ENCODE measurements around the gene DHRSX. TPM values are rescaled to one million over a fixed set of nuclear protein-coding genes. Genes with fewer than 3 reads are reported as not detected.
"Not testable (repeated sequence)": the region's sequence is repeated elsewhere in the genome, so short reads cannot be mapped to it uniquely, and the experiment has no call there.

DHRSX gene
- total and polyA plus RNA-seq, 2 experiments from 2014 or later = 37.2 to 71.7 TPM

- H3K79me2 ChIP-seq = peaks cover 66% of the 10 kb centered on the region
- no peak overlapping the region for H3K4me3 ChIP-seq
- no peaks in the 10 kb centered on the region for H4K20me1 ChIP-seq (ENCODE audit: insufficient read depth, poor library complexity, severe bottlenecking)
- no peaks in the 10 kb centered on the region for H3K9me2 ChIP-seq (replicated peaks; ENCODE audit: insufficient read depth)
- H2AFZ ChIP-seq = no peak overlapping the region
- no peaks in the 10 kb centered on the region for H3K36me3 ChIP-seq (replicated peaks; ENCODE audit: insufficient read depth, low read depth)
- no peak overlapping the region for H3K27ac ChIP-seq
- no peak for DNase-seq (ENCODE audit: low spot score)
- H3K27me3 ChIP-seq = no peaks in the 10 kb centered on the region
- H3K4me2 ChIP-seq = no peak overlapping the region
- no peaks in the 10 kb centered on the region for H3K4me1 ChIP-seq (ENCODE audit: insufficient read depth)
- H3K9me3 ChIP-seq (ENCODE audit: low read depth) = no peaks in the 10 kb centered on the region
- TF ChIP-seq EZH2phosphoT487 (IDR thresholded peaks at IDR 0.05; ENCODE audit: low read depth, severe bottlenecking, unreplicated experiment) (no peak), CTCF (IDR thresholded peaks at IDR 0.05; ENCODE audit: poor library complexity) (no peak), EZH2 (IDR thresholded peaks at IDR 0.05; ENCODE audit: borderline replicate concordance) (no peak)
- 87% methylated on average over 5 of the region's 5 CpGs for WGBS (ENCODE audit: low lambda C conversion rate, missing lambda C conversion rate)
Measured at GRCh38 chrX:2462074-2462473, 38.7 kb downstream of the DHRSX start.

GRCh38 chrX:2461711-2462016, 39.1 kb downstream of the DHRSX start:
- Histone ChIP-seq H3K27me3 (no peaks in the 10 kb centered on the region), H3K36me3 (replicated peaks; ENCODE audit: insufficient read depth, low read depth) (no peaks in the 10 kb centered on the region), H3K4me3 (no peak overlapping the region), H3K4me1 (ENCODE audit: insufficient read depth) (no peaks in the 10 kb centered on the region), H3K4me2 (no peak overlapping the region), H3K9me3 (ENCODE audit: low read depth) (no peaks in the 10 kb centered on the region), H3K9me2 (replicated peaks; ENCODE audit: insufficient read depth) (no peaks in the 10 kb centered on the region), H3K27ac (no peak overlapping the region), H4K20me1 (ENCODE audit: insufficient read depth, poor library complexity, severe bottlenecking) (no peaks in the 10 kb centered on the region), H3K79me2 (peaks cover 70% of the 10 kb centered on the region), H2AFZ (no peak overlapping the region)
- 98% methylated on average over 8 of the region's 8 CpGs for WGBS (ENCODE audit: low lambda C conversion rate, missing lambda C conversion rate)
- TF ChIP-seq EZH2phosphoT487 (IDR thresholded peaks at IDR 0.05; ENCODE audit: low read depth, severe bottlenecking, unreplicated experiment) = no peak
- TF ChIP-seq EZH2 (IDR thresholded peaks at IDR 0.05; ENCODE audit: borderline replicate concordance) = no peak
- no peak for TF ChIP-seq CTCF (IDR thresholded peaks at IDR 0.05; ENCODE audit: poor library complexity)
- DNase-seq (ENCODE audit: low spot score) = no peak

- not testable (repeated sequence) for H3K4me2 ChIP-seq; H4K20me1 ChIP-seq (ENCODE audit: insufficient read depth, poor library complexity, severe bottlenecking); DNase-seq (ENCODE audit: low spot score); H3K36me3 ChIP-seq (replicated peaks; ENCODE audit: insufficient read depth, low read depth); H3K27ac ChIP-seq; H3K4me1 ChIP-seq (ENCODE audit: insufficient read depth); H2AFZ ChIP-seq; H3K4me3 ChIP-seq; H3K9me2 ChIP-seq (replicated peaks; ENCODE audit: insufficient read depth); H3K27me3 ChIP-seq; H3K9me3 ChIP-seq (ENCODE audit: low read depth)
- WGBS (ENCODE audit: low lambda C conversion rate, missing lambda C conversion rate) = 77% methylated on average over 17 of the region's 17 CpGs
- peaks cover 65% of the 10 kb centered on the region for H3K79me2 ChIP-seq
Measured at GRCh38 chrX:2460821-2461710, 39.7 kb downstream of the DHRSX start.

- H3K4me2 ChIP-seq; H3K27ac ChIP-seq; H3K4me3 ChIP-seq; H4K20me1 ChIP-seq (ENCODE audit: insufficient read depth, poor library complexity, severe bottlenecking); H3K27me3 ChIP-seq; H3K9me3 ChIP-seq (ENCODE audit: low read depth); H3K9me2 ChIP-seq (replicated peaks; ENCODE audit: insufficient read depth); H3K36me3 ChIP-seq (replicated peaks; ENCODE audit: insufficient read depth, low read depth); H3K4me1 ChIP-seq (ENCODE audit: insufficient read depth); H2AFZ ChIP-seq; DNase-seq (ENCODE audit: low spot score): not testable (repeated sequence)
- WGBS (ENCODE audit: low lambda C conversion rate, missing lambda C conversion rate) = 89% methylated on average over 10 of the region's 10 CpGs
- peaks cover 54% of the 10 kb centered on the region for H3K79me2 ChIP-seq
Measured at GRCh38 chrX:2460048-2460447, 40.7 kb downstream of the DHRSX start.
